ENCODE results near the gene CHRNG. TPM values are rescaled to one million over a fixed set of nuclear protein-coding genes. Genes with fewer than 3 reads are reported as not detected.

CHRNG gene
- total RNA-seq, 1 experiment from 2014 or later = not detected

- Histone ChIP-seq H3K27ac (no peak overlapping the region), H3K36me3 (no peaks in the 10 kb centered on the region), H3K27me3 (replicated peaks) (peaks cover 42% of the 10 kb centered on the region), H3K9me3 (replicated peaks) (no peaks in the 10 kb centered on the region), H3K4me3 (no peak overlapping the region), H3K4me1 (replicated peaks) (no peaks in the 10 kb centered on the region; the same call in 1 of the 2 replicates)
- DNase-seq (ENCODE audit: low read depth in 1 of 2, low spot score in 2 of 2) = no peak
Measured at GRCh38 chr2:232501331-232501771, 38.1 kb upstream of the CHRNG start.

DNA sequence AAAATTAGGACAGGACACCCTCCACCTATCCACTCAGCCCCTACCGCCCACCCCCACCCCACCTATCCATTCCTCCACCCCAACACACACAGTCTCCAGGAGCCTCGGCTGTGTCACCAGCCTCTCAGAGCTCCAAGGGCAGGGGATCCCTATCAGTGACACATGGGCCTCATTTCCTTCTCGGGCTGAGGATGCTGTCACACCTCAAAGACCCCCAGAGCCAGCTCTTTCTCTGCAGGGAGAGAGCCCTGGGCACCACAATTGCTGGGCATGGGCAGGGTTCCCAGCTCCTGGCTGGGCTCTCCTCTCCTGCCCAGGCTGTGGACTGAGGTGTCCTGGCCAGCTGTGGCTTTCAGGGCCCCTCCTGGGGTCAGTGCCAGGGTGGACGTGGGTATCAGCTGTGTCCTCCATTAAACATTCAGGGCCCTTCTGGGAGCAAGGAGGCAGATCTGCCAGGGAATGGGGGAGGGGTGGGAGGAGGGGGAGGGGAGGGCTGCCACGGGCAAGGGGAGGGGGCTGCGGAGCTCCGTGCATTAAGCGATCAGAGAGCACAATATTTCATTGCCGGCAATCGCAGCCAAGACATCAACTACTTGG is 37.6 kb upstream of the CHRNG start:
- no peaks in the 10 kb centered on the region; the same call in 1 of the 2 replicates for H3K4me1 ChIP-seq (replicated peaks)
- peaks cover 46% of the 10 kb centered on the region for H3K27me3 ChIP-seq (replicated peaks)

GRCh38 chr2:232502511-232502910 is 37.0 kb upstream of the CHRNG start:
- no peaks in the 10 kb centered on the region for H3K9me3 ChIP-seq (replicated peaks)
- H3K4me3 ChIP-seq = no peak overlapping the region
- H3K27ac ChIP-seq = no peak overlapping the region
- peaks cover 51% of the 10 kb centered on the region for H3K27me3 ChIP-seq (replicated peaks)
- DNase-seq (ENCODE audit: low read depth in 1 of 2, low spot score in 2 of 2) = no peak
- H3K4me1 ChIP-seq (replicated peaks) = no peaks in the 10 kb centered on the region; the same call in 1 of the 2 replicates
- H3K36me3 ChIP-seq = no peaks in the 10 kb centered on the region

More for the DNA sequence above, 37.6 kb upstream of the CHRNG start:
- H3K4me3 ChIP-seq = no peak overlapping the region
- no peak for DNase-seq (ENCODE audit: low read depth in 1 of 2, low spot score in 2 of 2)
- H3K27ac ChIP-seq = no peak overlapping the region
- no peaks in the 10 kb centered on the region for H3K9me3 ChIP-seq (replicated peaks)
- no peaks in the 10 kb centered on the region for H3K36me3 ChIP-seq

- Histone ChIP-seq H3K27me3 (replicated peaks) (peaks cover 54% of the 10 kb centered on the region), H3K4me1 (replicated peaks) (no peaks in the 10 kb centered on the region; the same call in 1 of the 2 replicates), H3K9me3 (replicated peaks) (no peaks in the 10 kb centered on the region), H3K27ac (no peak overlapping the region), H3K36me3 (no peaks in the 10 kb centered on the region), H3K4me3 (no peak overlapping the region)
- DNase-seq (ENCODE audit: low read depth in 1 of 2, low spot score in 2 of 2) = no peak
Measured at GRCh38 chr2:232502911-232503808, 36.3 kb upstream of the CHRNG start.

DNA sequence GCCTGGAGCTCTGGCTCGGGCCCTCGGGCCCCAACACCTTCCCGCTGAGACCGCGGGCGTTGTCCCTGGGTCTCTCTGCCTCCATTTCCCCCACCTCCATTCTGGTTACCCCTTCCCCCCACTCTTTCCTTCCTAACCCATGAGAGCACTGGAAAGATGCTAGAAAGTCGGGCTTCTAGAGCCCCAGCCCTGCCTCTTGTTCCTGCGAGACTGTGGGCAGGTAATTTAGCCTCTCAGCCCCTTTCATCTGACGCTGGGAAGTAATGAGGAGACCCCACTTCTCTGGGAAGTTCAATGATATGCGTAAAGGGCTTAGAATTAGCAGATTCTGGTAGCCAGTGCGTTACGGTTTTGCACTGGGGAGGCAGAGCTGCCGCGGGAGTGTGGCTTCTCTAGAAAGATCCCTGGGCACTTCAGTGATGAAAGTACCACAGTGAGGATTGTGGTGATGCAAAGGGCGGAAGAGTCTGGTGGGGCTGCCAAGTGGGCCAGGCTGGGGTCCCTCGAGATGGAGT is 35.6 kb upstream of the CHRNG start:
- Histone ChIP-seq H3K27ac (no peak overlapping the region), H3K4me1 (replicated peaks) (no peaks in the 10 kb centered on the region; the same call in 1 of the 2 replicates), H3K36me3 (no peaks in the 10 kb centered on the region), H3K27me3 (replicated peaks) (peaks cover 54% of the 10 kb centered on the region), H3K9me3 (replicated peaks) (no peaks in the 10 kb centered on the region), H3K4me3 (no peak overlapping the region)
- DNase-seq (ENCODE audit: low read depth in 1 of 2, low spot score in 2 of 2) = no peak

DNA sequence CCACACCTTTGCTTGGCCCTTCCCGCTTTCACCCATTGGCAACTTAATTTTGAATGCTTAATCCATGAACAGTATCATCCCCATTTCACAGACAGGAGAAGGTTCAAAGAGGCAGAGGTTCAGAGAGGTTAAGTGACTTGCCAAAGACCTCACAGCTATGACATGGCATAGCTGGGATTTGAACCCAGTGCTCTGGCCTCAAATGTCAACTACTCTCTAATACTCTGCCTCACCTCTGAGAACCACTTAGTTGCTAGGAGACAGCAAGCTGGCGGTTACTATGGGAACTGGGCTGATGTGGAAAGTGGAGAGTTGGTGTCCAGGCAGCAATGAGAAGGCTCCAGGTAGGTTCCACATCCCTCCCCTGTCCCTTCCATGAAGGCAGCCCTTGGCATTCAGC is 35.1 kb upstream of the CHRNG start:
- Histone ChIP-seq H3K27me3 (replicated peaks) (peaks cover 54% of the 10 kb centered on the region), H3K4me1 (replicated peaks) (no peaks in the 10 kb centered on the region; the same call in 1 of the 2 replicates)

DNA sequence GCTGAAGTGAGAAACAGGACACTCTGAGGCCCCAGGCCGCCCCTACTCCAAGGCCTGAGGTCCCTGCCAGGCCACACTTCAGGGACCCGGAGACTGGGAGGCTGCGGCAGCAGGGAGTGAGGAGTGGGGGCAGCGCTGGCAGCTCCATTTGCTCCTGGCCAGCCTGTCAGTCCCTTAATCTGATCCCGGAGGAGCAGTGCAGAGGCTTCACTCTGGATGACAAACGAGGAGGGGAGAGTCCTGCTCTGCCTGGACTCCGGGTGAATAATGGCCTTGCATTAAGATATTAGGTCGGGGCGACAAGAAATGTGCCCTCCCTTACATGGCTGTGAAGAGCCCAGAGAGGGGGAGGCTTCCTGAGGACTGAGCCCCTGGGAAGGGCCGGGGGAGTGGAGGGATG is 33.6 kb upstream of the CHRNG start:
- Histone ChIP-seq H3K4me3 (no peak overlapping the region), H3K36me3 (no peaks in the 10 kb centered on the region), H3K9me3 (replicated peaks) (no peaks in the 10 kb centered on the region), H3K4me1 (replicated peaks) (no peaks in the 10 kb centered on the region; the same call in 1 of the 2 replicates), H3K27ac (no peak overlapping the region), H3K27me3 (replicated peaks) (peaks cover 54% of the 10 kb centered on the region)
- no peak for DNase-seq (ENCODE audit: low read depth in 1 of 2, low spot score in 2 of 2)

More for the DNA sequence above, 35.1 kb upstream of the CHRNG start:
- Histone ChIP-seq H3K4me3 (no peak overlapping the region), H3K9me3 (replicated peaks) (no peaks in the 10 kb centered on the region), H3K27ac (no peak overlapping the region), H3K36me3 (no peaks in the 10 kb centered on the region)
- no peak for DNase-seq (ENCODE audit: low read depth in 1 of 2, low spot score in 2 of 2)

DNA sequence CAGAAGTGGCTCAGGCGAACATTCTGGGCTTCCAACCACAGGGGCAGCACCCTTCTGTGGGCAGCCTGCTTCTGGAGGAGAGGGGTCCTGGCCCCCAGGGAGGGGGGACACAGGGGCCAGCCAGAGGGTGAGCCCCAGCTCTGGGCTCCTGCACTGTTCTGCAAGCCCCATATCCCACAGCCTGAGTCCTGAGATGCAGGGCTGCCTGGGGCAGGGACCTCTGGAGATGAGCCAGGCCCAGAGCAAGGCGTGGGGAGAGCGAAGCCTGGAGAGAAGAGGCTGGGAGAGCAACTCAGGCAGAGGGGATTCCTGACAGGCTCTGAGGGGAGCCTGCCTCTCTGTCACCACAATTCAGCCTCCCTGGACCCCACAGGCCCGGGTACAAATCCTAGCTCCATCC is 32.8 kb upstream of the CHRNG start:
- H3K27me3 ChIP-seq (replicated peaks) = peaks cover 48% of the 10 kb centered on the region

DNA sequence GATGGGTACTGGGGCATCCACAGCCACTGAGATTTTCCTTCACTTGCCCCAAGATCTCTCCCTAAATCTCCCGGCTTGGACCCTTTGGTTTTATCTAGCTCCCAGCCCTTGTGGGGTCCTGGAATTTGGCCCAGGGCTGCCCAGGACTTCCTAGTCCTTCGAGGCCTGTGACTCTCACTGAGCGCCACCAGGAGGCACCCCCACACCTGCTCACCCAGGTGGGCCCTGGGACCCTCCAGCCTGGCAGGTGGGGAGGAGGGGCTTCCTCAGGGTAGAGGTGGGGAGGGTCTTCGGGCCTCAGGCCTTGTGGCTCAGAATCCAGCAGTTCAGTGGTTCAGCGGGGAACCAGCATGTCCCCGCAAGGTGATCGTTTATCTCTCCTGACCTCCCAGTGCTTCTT is 31.2 kb upstream of the CHRNG start:
- Histone ChIP-seq H3K27ac (no peak overlapping the region), H3K27me3 (replicated peaks) (peaks cover 40% of the 10 kb centered on the region)
- DNase-seq (ENCODE audit: low read depth in 1 of 2, low spot score in 2 of 2) = no peak

More for the DNA sequence above, 32.8 kb upstream of the CHRNG start:
- no peaks in the 10 kb centered on the region; the same call in 1 of the 2 replicates for H3K4me1 ChIP-seq (replicated peaks)
- H3K4me3 ChIP-seq = no peak overlapping the region
- H3K36me3 ChIP-seq = no peaks in the 10 kb centered on the region
- no peak overlapping the region for H3K27ac ChIP-seq
- DNase-seq (ENCODE audit: low read depth in 1 of 2, low spot score in 2 of 2) = no peak
- no peaks in the 10 kb centered on the region for H3K9me3 ChIP-seq (replicated peaks)

GRCh38 chr2:232511336-232511890 is 28.1 kb upstream of the CHRNG start:
- Histone ChIP-seq H3K4me1 (replicated peaks) (no peaks in the 10 kb centered on the region), H3K27ac (no peak overlapping the region), H3K36me3 (no peaks in the 10 kb centered on the region), H3K9me3 (replicated peaks) (no peaks in the 10 kb centered on the region), H3K27me3 (replicated peaks) (peaks cover 22% of the 10 kb centered on the region), H3K4me3 (no peak overlapping the region)
- DNase-seq (ENCODE audit: low read depth in 1 of 2, low spot score in 2 of 2) = no peak

More for the DNA sequence above, 31.2 kb upstream of the CHRNG start:
- H3K4me3 ChIP-seq = no peak overlapping the region
- no peaks in the 10 kb centered on the region; the same call in 1 of the 2 replicates for H3K4me1 ChIP-seq (replicated peaks)
- no peaks in the 10 kb centered on the region for H3K36me3 ChIP-seq
- no peaks in the 10 kb centered on the region for H3K9me3 ChIP-seq (replicated peaks)

GRCh38 chr2:232512602-232513001 is 26.9 kb upstream of the CHRNG start:
- Histone ChIP-seq H3K36me3 (no peaks in the 10 kb centered on the region), H3K4me1 (replicated peaks) (no peaks in the 10 kb centered on the region), H3K4me3 (no peak overlapping the region), H3K27ac (no peak overlapping the region), H3K27me3 (replicated peaks) (peaks cover 12% of the 10 kb centered on the region), H3K9me3 (replicated peaks) (no peaks in the 10 kb centered on the region)
- DNase-seq (ENCODE audit: low read depth in 1 of 2, low spot score in 2 of 2) = no peak

GRCh38 chr2:232513353-232513752 is 26.1 kb upstream of the CHRNG start:
- H3K4me3 ChIP-seq = no peak overlapping the region
- no peaks in the 10 kb centered on the region for H3K9me3 ChIP-seq (replicated peaks)
- no peaks in the 10 kb centered on the region for H3K4me1 ChIP-seq (replicated peaks)
- H3K36me3 ChIP-seq = no peaks in the 10 kb centered on the region
- no peak for DNase-seq (ENCODE audit: low read depth in 1 of 2, low spot score in 2 of 2)
- peaks cover 10% of the 10 kb centered on the region for H3K27me3 ChIP-seq (replicated peaks)
- H3K27ac ChIP-seq = no peak overlapping the region

DNA sequence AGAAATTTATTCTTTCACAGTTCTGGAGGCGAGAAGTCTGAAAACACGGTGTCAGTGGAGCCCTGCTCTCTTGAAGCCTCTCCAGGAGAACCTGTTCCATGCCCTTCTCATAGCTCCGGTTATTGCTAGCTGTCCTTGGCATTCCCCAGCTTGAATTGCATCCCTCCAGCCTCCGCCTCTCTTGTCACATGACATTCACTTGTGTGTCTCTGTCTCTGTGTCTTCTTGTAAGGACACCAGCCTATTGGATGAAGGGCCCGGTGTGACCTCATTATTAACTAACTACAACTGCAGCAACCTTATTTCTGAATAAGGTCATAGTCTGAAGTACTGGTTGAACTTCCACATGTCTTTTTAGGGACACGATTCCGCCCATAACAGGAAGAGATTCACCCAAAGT is 23.9 kb upstream of the CHRNG start:
- no peak overlapping the region for H3K4me3 ChIP-seq
- H3K27ac ChIP-seq = no peak overlapping the region
- H3K4me1 ChIP-seq (replicated peaks) = no peaks in the 10 kb centered on the region
- peaks cover 16% of the 10 kb centered on the region for H3K27me3 ChIP-seq (replicated peaks)
- no peak for DNase-seq (ENCODE audit: low read depth in 1 of 2, low spot score in 2 of 2)
- no peaks in the 10 kb centered on the region for H3K36me3 ChIP-seq
- H3K9me3 ChIP-seq (replicated peaks) = no peaks in the 10 kb centered on the region

All from SJSA1 (cell line).